SK-N-MC (cell line): ENCODE measurements around the gene EPB41.

Source experiments
- EZH2 ChIP-seq: fragments of 200-600 bp; sonication (generic); IDR thresholded peaks from one replicate; pipeline ENCODE4 v1.6.1; 2017; ENCODE audit warnings: antibody characterized with exemption
- FOXP2 ChIP-seq: optimal IDR thresholded peaks from 2 replicates; pipeline ENCODE3; 2011; ENCODE audit warnings: mild to moderate bottlenecking, moderate library complexity; ENCODE audit not compliant: insufficient read depth; ENCODE audit errors: extremely low read length, control extremely low read depth
- POLR2AphosphoS5 ChIP-seq: IDR thresholded peaks from 2 replicates; pipeline ENCODE4 v1.6.1; 2012; ENCODE audit warnings: mild to moderate bottlenecking, low read depth, low read length, borderline replicate concordance

DNA sequence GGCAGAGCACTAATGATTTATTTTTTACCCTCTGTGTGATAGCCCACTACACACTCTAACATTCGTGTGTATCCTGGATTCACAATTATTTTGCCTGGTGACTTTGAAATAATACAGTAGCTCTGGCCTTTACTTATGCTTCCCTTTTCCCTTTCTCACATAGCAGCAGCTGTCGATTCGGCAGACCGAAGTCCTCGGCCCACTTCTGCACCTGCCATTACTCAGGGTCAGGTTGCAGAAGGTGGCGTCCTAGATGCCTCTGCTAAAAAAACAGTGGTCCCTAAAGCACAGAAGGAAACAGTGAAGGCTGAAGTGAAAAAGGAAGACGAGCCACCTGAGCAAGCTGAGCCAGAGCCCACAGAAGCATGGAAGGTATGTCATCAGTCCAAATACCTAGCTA is 138.6 kb downstream of the EPB41 start:
- TF ChIP-seq EZH2 (no peak), POLR2AphosphoS5 (no peak), FOXP2 (no peak)
